Naive thymus-derived CD8-positive, alpha-beta T cell (primary cell): ENCODE results near the gene ZNF497. TPM values are rescaled to one million over a fixed set of nuclear protein-coding genes. Genes with fewer than 3 reads are reported as not detected.

Source experiments
- ATAC-seq, 2 donors: fragments of 150-1000 bp; cut with Tn5 transposase in 1 of 2; sonication (Bioruptor Pico), chemical (Tn5 transposase) in 1 of 2; 1 replicate in 1 of 2; 2 replicates in 1 of 2; pipeline ENCODE4 v1.10.0; 2021; ENCODE audit warnings: mild to moderate bottlenecking in 2 of 2, moderate library complexity in 2 of 2
- POLR2A ChIA-PET: fragments of 350-600 bp; sonication (Branson Sonifier 250); formaldehyde crosslinking; loops from one replicate; lab custom pipeline; 2021; ENCODE audit warnings: antibody characterized with exemption; lab: Charles Lee
- DNase-seq, 10 donors: peaks; one replicate each; pipeline versions ENCODE4 v3.0.0 to v3.0.0-alpha.2; 2020 to 2022
- H3K27ac Mint-ChIP-seq, 10 donors: one replicate each; pipeline ENCODE4 v1.8.0; 2020 to 2022; ENCODE audit warnings: mild to moderate bottlenecking in 10 of 10, mixed read lengths in 10 of 10, moderate library complexity in 4 of 10, inconsistent platforms in 1 of 10
- H3K27me3 Mint-ChIP-seq, 5 donors: one replicate each; pipeline ENCODE4 v1.8.0; 2021 to 2022; ENCODE audit warnings: mixed read lengths in 5 of 5
- H3K36me3 Mint-ChIP-seq, 3 donors: one replicate each; pipeline ENCODE4 v1.8.0; 2020 to 2022; ENCODE audit warnings: mixed read lengths in 3 of 3, mild to moderate bottlenecking in 2 of 3, inconsistent platforms in 1 of 3
- H3K4me1 Mint-ChIP-seq, 4 donors: one replicate each; pipeline ENCODE4 v1.8.0; 2021 to 2022; ENCODE audit warnings: mixed read lengths in 4 of 4
- H3K4me3 Mint-ChIP-seq, 10 donors: one replicate each; pipeline ENCODE4 v1.8.0; 2020 to 2022; ENCODE audit warnings: mild to moderate bottlenecking in 10 of 10, mixed read lengths in 10 of 10, moderate library complexity in 6 of 10, inconsistent platforms in 1 of 10
- H3K9me3 Mint-ChIP-seq, 9 donors: one replicate each; pipeline ENCODE4 v1.8.0; 2020 to 2022; ENCODE audit warnings: mixed read lengths in 9 of 9, mild to moderate bottlenecking in 3 of 9, inconsistent platforms in 1 of 9, moderate library complexity in 1 of 9
- polyA plus RNA-seq, 3 donors: library from polyadenylated mRNA; unstranded; fragments of 300-500 nt; fragmentation: Illumina TruSeq; gene quantifications; one replicate each; pipeline ENCODE4 v1.2.3, GENCODE V29; 2021
- total RNA-seq, 8 experiments: library from RNA in 2 of 8; stranded (reverse) in 2 of 8; gene quantifications; one replicate each; pipeline ENCODE4 v1.2.3 and lab custom pipeline; 2021 to 2026

The ZNF497 gene
- total and polyA plus RNA-seq, 5 experiments from 2014 or later: 1.8 to 6.6 (median 2.2) TPM

DNA sequence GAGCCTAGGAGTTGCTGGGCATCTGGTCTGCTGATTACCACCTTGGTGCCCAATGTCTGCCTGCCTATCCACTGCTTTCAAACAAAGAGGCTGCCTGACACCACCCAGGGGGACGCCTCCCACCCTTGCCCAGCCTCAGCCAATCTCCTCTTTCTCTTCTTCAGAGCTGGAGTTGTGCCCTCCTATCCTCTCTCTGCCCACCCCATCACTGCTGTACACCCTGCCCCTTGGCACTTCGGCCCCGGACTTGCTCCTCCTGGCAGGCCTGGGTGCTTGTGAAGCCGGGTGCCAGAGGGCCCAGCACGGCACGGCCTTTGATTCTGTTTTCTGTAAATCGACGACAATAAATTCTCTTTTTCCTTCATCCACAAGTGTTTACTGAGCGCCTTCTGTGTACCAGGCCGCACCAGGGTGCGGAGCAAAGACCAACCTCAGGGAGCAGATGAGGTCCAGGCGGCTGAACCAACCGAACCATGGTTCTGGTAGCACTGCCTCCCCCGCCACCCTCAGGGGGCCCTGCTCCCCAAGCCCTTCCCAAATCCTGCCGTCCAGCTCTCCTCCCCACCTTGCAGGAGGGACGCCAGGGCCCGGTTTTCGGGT lies 37.9 kb upstream of the ZNF497 start:
- Mint-ChIP-seq H3K9me3 (no peaks in the 10 kb centered on the region), H3K27me3 (peaks cover 0 to 27% (median 8%) of the 10 kb centered on the region in 5 donors), H3K36me3 (peaks cover 0 to 2% (median 0%) of the 10 kb centered on the region in 3 donors), H3K4me3 (peak overlapping the region; percentile 81 to 97 (median 92)), H3K4me1 (peaks cover 14 to 20% (median 18%) of the 10 kb centered on the region in 4 donors), H3K27ac (peak overlapping the region in 4 of 10 donors; percentile 72 to 99 (median 95))
- POLR2A ChIA-PET: interaction anchor here (1.3 to 5.0 kb wide), 3 partner anchors 13 to 38 kb away, joined by 4 to 25 read pairs (median 8); partner anchors contain the start of genes RPS5 and ZNF497
- DNase-seq: no peak
- ATAC-seq: no peak

GRCh38 chr19:58399903-58400302 lies 37.4 kb upstream of the ZNF497 start:
- DNase-seq (no peak), ATAC-seq (no peak)
- POLR2A ChIA-PET: interaction anchor here (1.3 to 5.0 kb wide), 3 partner anchors 12 to 37 kb away, joined by 4 to 25 read pairs (median 8); partner anchors contain the start of genes RPS5 and ZNF497
- H3K36me3 Mint-ChIP-seq: peaks cover 0 to 3% (median 0%) of the 10 kb centered on the region in 3 donors
- peaks cover 14 to 20% (median 18%) of the 10 kb centered on the region in 4 donors for H3K4me1 Mint-ChIP-seq
- peak overlapping the region in 7 of 10 donors; percentile 34 to 92 (median 64) for H3K4me3 Mint-ChIP-seq
- peaks cover 0 to 27% (median 8%) of the 10 kb centered on the region in 5 donors for H3K27me3 Mint-ChIP-seq
- H3K9me3 Mint-ChIP-seq: no peaks in the 10 kb centered on the region
- peak overlapping the region in 2 of 10 donors; percentile 57 to 60 for H3K27ac Mint-ChIP-seq

DNA sequence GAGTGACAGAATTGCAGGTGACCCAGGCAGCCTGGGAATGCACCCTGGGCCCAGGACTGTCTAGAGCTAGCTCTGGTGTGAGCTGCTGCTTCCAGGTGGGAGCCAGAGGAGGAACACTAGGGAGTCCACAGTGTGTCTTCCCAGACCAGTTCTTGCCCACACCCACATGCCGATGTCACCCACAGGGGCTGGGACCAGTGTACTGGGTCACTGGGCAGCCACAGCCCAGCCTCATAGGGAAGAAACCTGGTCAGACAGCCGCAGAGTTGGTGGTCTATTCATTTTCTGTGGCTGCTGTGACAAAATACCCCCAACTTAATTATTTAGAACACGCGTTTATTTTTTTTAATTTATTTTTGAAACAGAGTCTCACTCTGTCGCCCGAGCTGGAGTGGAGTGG lies 36.0 kb upstream of the ZNF497 start:
- H3K27me3 Mint-ChIP-seq: peaks cover 0 to 27% (median 8%) of the 10 kb centered on the region in 5 donors
- POLR2A ChIA-PET: interaction anchor here (5.0 kb wide), 1 partner anchor 11 kb away, joined by 25 read pairs; the partner anchor contains the start of gene RPS5
- DNase-seq (no peak), ATAC-seq (no peak)
- no peaks in the 10 kb centered on the region for H3K9me3 Mint-ChIP-seq
- H3K4me1 Mint-ChIP-seq: peaks cover 18 to 25% (median 21%) of the 10 kb centered on the region in 4 donors
- peak overlapping the region in 1 of 10 donors; percentile 44 for H3K27ac Mint-ChIP-seq
- H3K4me3 Mint-ChIP-seq: no peak overlapping the region
- H3K36me3 Mint-ChIP-seq: peaks cover 0 to 17% (median 7%) of the 10 kb centered on the region in 3 donors

- Mint-ChIP-seq H3K4me3 (no peak overlapping the region), H3K27me3 (peaks cover 0 to 27% (median 8%) of the 10 kb centered on the region in 5 donors), H3K4me1 (peaks cover 18 to 25% (median 20%) of the 10 kb centered on the region in 4 donors), H3K9me3 (no peaks in the 10 kb centered on the region), H3K27ac (peak overlapping the region in 1 of 10 donors; percentile 12), H3K36me3 (peaks cover 0 to 20% (median 9%) of the 10 kb centered on the region in 3 donors)
- no peak for ATAC-seq
- DNase-seq: no peak
- POLR2A ChIA-PET: no interaction called here
These were observed 35.5 kb upstream of the ZNF497 start for GRCh38 chr19:58398087-58398486.

GRCh38 chr19:58397533-58398037 lies 35.0 kb upstream of the ZNF497 start:
- POLR2A ChIA-PET: no interaction called here
- H3K4me1 Mint-ChIP-seq: peaks cover 18 to 25% (median 22%) of the 10 kb centered on the region in 4 donors

DNA sequence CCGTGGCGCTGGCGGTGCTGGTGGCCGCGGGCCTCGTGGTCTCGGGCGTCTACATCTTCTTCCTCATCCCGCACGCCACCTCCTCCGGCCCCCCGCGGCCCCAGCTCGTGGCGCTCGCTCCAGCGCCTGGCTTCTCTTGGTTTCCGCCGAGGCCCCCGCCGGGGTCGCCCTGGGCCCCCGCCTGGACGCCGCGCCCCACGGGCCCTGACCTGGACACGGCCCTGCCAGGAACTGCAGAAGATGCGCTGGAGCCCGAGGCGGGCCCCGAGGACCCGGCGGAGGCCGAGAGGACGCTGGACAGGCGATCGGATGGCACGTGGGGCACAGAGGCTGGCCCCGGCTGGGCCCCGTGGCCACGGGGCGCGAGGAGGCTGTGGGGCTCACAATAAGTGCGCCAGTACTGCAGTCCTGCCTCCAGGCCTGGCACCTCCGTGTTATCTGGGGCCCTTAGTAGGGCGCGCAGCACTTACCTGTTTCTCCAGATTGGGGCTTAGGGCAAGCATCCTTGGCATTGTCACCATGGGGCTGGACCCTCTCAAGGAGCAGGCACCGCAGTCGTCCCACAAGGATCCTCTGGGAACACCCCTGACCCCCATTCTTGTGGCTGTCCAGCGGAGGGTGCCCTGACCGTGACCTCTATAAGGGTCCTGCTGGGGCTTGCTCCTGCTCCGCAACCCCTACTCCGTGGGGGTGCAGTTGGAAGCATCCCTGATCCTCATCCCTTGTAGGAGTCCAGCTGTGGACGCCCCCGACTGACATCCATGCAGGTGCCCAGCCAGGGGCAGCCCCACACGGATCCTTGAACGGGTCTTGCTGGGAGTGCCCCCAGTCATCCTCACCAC lies 34.4 kb upstream of the ZNF497 start:
- peak overlapping the region in 3 of 10 donors; percentile 14 to 34 (median 27) for H3K4me3 Mint-ChIP-seq
- H3K4me1 Mint-ChIP-seq: peaks cover 19 to 25% (median 23%) of the 10 kb centered on the region in 4 donors
- peaks cover 0 to 27% (median 8%) of the 10 kb centered on the region in 5 donors for H3K27me3 Mint-ChIP-seq
- DNase-seq (no peak), ATAC-seq (no peak)
- POLR2A ChIA-PET: interaction anchor here (1.4 kb wide), 1 partner anchor 9 kb away, joined by 4 read pairs; the partner anchor contains the start of gene RPS5
- no peak overlapping the region for H3K27ac Mint-ChIP-seq
- no peaks in the 10 kb centered on the region for H3K9me3 Mint-ChIP-seq
- H3K36me3 Mint-ChIP-seq: peaks cover 0 to 30% (median 10%) of the 10 kb centered on the region in 3 donors

More at GRCh38 chr19:58397533-58398037, 35.0 kb upstream of the ZNF497 start:
- DNase-seq: no peak
- Mint-ChIP-seq H3K9me3 (no peaks in the 10 kb centered on the region), H3K4me3 (peak overlapping the region in 1 of 10 donors; percentile 27), H3K27ac (no peak overlapping the region), H3K36me3 (peaks cover 0 to 25% (median 9%) of the 10 kb centered on the region in 3 donors), H3K27me3 (peaks cover 0 to 27% (median 8%) of the 10 kb centered on the region in 5 donors)
- no peak for ATAC-seq

GRCh38 chr19:58395979-58396627 lies 33.6 kb upstream of the ZNF497 start:
- Mint-ChIP-seq H3K9me3 (no peaks in the 10 kb centered on the region), H3K27ac (peak overlapping the region in 1 of 10 donors; percentile 31), H3K4me1 (peaks cover 20 to 22% (median 21%) of the 10 kb centered on the region in 4 donors), H3K36me3 (peaks cover 0 to 38% (median 12%) of the 10 kb centered on the region in 3 donors), H3K27me3 (peaks cover 0 to 24% (median 8%) of the 10 kb centered on the region in 5 donors), H3K4me3 (peak overlapping the region in 1 of 10 donors; percentile 27)
- POLR2A ChIA-PET: interaction anchor here (1.4 kb wide), 1 partner anchor 9 kb away, joined by 4 read pairs; the partner anchor contains the start of gene RPS5
- DNase-seq (no peak), ATAC-seq (no peak)

DNA sequence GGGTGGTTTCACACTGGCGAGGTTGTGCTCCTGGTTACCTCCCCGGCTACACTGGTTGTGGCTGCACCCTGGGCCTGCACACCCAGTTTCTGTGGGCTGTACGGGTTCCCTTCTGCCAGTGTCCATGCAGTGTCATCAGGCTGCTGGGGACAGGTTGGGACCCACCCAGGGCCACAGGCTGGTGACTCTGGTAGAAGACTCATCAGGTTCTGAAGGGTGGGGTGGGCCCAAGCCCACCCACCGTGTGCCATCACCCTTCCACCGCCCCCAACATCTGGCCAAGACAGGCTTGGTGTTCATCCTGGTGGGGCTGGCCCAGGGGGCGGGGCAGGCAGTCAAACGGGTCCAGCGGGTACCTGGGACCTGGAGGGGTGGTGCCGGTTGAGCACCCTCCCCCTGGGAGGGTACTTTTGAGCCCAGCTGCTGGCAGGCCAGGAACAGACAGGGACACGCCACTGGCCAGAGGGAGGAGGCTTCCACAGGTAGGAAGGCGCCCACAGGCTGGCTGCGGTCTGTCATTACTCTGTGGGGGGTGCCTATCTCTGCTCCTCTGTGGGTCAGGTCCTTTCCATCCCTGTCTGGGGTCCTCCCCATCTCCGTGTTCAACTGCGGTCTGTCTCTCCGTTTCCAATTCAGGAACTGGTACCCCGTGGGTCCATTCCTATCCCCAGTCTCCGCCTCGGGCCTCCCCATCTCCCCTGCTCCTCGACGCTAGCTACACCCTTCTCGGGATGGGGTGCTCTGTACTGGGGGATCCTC lies 32.8 kb upstream of the ZNF497 start, which contains the start of gene RNF225:
TSS of gene RNF225 (plus strand) at position 437 of the 759 bp plus-strand sequence. CDS start 434 bp downstream, outside the sequence.
- ATAC-seq: peak in 1 of 2 donors; percentile 24

DNA sequence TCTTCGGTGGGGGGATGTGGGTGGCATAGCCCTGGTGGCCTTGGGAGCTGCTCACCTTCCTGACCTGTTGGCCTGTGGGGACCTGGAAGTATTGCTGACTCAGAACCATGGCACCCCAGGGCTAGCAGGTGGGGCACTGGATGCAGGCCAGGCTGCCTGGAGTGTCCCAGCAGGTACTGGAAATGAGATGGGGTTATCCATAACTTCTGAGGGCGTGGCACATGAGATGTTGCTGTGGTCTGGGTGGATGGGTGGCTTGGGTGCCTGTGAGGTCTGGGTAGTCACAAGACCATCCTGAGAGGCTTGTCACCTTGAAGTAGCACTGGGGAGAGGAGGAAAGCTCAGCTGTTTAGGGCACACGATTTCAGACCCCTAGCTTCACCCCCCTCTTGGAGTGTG lies 32.3 kb upstream of the ZNF497 start:
- H3K27me3 Mint-ChIP-seq: peaks cover 0 to 23% (median 8%) of the 10 kb centered on the region in 5 donors
- POLR2A ChIA-PET: interaction anchor here (0.6 kb wide), 1 partner anchor 9 kb away, joined by 7 read pairs; no protein-coding TSS in a partner anchor
- H3K4me1 Mint-ChIP-seq: peaks cover 15 to 22% (median 20%) of the 10 kb centered on the region in 4 donors
- H3K4me3 Mint-ChIP-seq: no peak overlapping the region
- peaks cover 0 to 49% (median 14%) of the 10 kb centered on the region in 3 donors for H3K36me3 Mint-ChIP-seq
- H3K9me3 Mint-ChIP-seq: no peaks in the 10 kb centered on the region
- H3K27ac Mint-ChIP-seq: peak overlapping the region in 1 of 10 donors; percentile 1
- no peak for DNase-seq
- no peak for ATAC-seq

More for the DNA sequence above, 32.8 kb upstream of the ZNF497 start, which contains the start of gene RNF225:
- peak within 1 kb of the TSS in 3 of 10 donors; percentile 1 to 46 (median 31) for H3K27ac Mint-ChIP-seq
- peak within 1 kb of the TSS in 1 of 10 donors; percentile 27 for H3K4me3 Mint-ChIP-seq
- peaks cover 17 to 22% (median 21%) of the 10 kb centered on the region in 4 donors for H3K4me1 Mint-ChIP-seq
- H3K27me3 Mint-ChIP-seq: peaks cover 0 to 23% (median 8%) of the 10 kb centered on the region in 5 donors
- POLR2A ChIA-PET: interaction anchor here (0.6 to 1.4 kb wide), 2 partner anchors 8 kb away, joined by 4 to 7 read pairs; partner anchors contain the start of gene RPS5
- peaks cover 0 to 45% (median 14%) of the 10 kb centered on the region in 3 donors for H3K36me3 Mint-ChIP-seq
- no peaks in the 10 kb centered on the region for H3K9me3 Mint-ChIP-seq
- DNase-seq: no peak

DNA sequence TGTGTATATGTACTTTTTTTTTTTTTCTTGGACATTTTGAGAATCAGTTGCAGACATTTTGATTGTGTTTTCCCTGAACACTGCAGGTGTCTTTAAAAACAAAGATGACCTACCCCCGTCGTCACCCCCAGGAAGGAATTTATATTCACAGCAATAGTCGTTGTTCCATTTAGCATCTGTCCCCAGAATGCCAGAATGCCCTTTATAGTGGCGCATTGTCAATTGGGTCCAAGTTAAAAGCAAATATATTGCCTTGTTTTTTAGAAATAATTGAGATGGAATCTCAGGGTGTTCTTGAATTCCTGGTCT lies 31.1 kb upstream of the ZNF497 start:
- POLR2A ChIA-PET: no interaction called here
- H3K4me3 Mint-ChIP-seq: no peak overlapping the region
- H3K36me3 Mint-ChIP-seq: peaks cover 0 to 58% (median 21%) of the 10 kb centered on the region in 3 donors

More for the DNA sequence above, 31.1 kb upstream of the ZNF497 start:
- ATAC-seq (no peak), DNase-seq (no peak)
- Mint-ChIP-seq H3K9me3 (no peaks in the 10 kb centered on the region), H3K27me3 (peaks cover 0 to 23% (median 8%) of the 10 kb centered on the region in 5 donors), H3K27ac (no peak overlapping the region), H3K4me1 (peaks cover 15 to 29% (median 25%) of the 10 kb centered on the region in 4 donors)
